HG02759 (cell line): ENCODE results near the gene DYNLRB1.

ENCODE experiments used
- ATAC-seq: cut with Tn5 transposase; IDR thresholded peaks from one replicate; pipeline ENCODE4 v1.9.1; 2021; ENCODE audit warnings: mild to moderate bottlenecking, moderate library complexity; ENCODE audit not compliant: unreplicated experiment

DYNLRB1 gene

GRCh38 chr20:34577061-34577460 is 60.8 kb downstream of the DYNLRB1 start:
- no peak for ATAC-seq

- ATAC-seq, result no peak
Observed at GRCh38 chr20:34578025-34578424, 61.8 kb downstream of the DYNLRB1 start.

- ATAC-seq, result no peak
Observed at GRCh38 chr20:34578521-34578920, 62.3 kb downstream of the DYNLRB1 start.

- no peak for ATAC-seq
Observed at GRCh38 chr20:34579191-34579978, 63.2 kb downstream of the DYNLRB1 start.

- ATAC-seq, result peak; percentile 55
Observed at GRCh38 chr20:34579979-34580940, 64.0 kb downstream of the DYNLRB1 start.

- ATAC-seq, result peak; percentile 55
Observed at GRCh38 chr20:34581341-34582184, 65.3 kb downstream of the DYNLRB1 start.

- no peak for ATAC-seq
Observed at GRCh38 chr20:34582221-34582620, 66.0 kb downstream of the DYNLRB1 start.

- ATAC-seq, result no peak
Observed at GRCh38 chr20:34582911-34583310, 66.7 kb downstream of the DYNLRB1 start.

GRCh38 chr20:34583544-34583943 is 67.3 kb downstream of the DYNLRB1 start:
- ATAC-seq, result no peak

GRCh38 chr20:34585019-34585418 is 68.8 kb downstream of the DYNLRB1 start:
- ATAC-seq, result no peak

- no peak for ATAC-seq
Observed at GRCh38 chr20:34586488-34587163, 70.4 kb downstream of the DYNLRB1 start.
